NCI-H187 treated with DMSO at 0.1 percent for 48 hours (cell line): ENCODE data around the gene SEBOX.
"Not testable (repeated sequence)": the region's sequence is repeated elsewhere in the genome, so short reads cannot be mapped to it uniquely, and the experiment has no call there.

Experiments
- DNase-seq: peaks from one replicate; lab custom pipeline; 2025; lab: John Stamatoyannopoulos, UW

SEBOX gene

GRCh38 chr17:28340374-28340773 is 24.6 kb downstream of the SEBOX start:
- DNase-seq = no peak

GRCh38 chr17:28339431-28339830 is 25.6 kb downstream of the SEBOX start:
- no peak for DNase-seq

- not testable (repeated sequence) for DNase-seq
Observed at GRCh38 chr17:28338769-28339212, 26.2 kb downstream of the SEBOX start.

- DNase-seq = no peak
Observed at GRCh38 chr17:28338056-28338768, 26.8 kb downstream of the SEBOX start.

- DNase-seq = no peak
Observed at GRCh38 chr17:28335959-28336871, 28.8 kb downstream of the SEBOX start.

GRCh38 chr17:28335201-28335958 is 29.6 kb downstream of the SEBOX start, which contains the start of the genes IFT20 and TNFAIP1:
Gene IFT20 (minus strand): TSS chr17:28335472. CDS start chr17:28331985, 3,487 bp downstream.
Gene TNFAIP1 (plus strand): TSS chr17:28335761. CDS start chr17:28339522, 3,761 bp downstream.
- peak; percentile 91 for DNase-seq

- no peak for DNase-seq
Observed at GRCh38 chr17:28334666-28335200, 30.3 kb downstream of the SEBOX start.

- DNase-seq = no peak
Observed at GRCh38 chr17:28334171-28334570, 30.8 kb downstream of the SEBOX start.

GRCh38 chr17:28333083-28333746 is 31.8 kb downstream of the SEBOX start:
- no peak for DNase-seq

- no peak for DNase-seq
Observed at GRCh38 chr17:28331891-28332420, 33.0 kb downstream of the SEBOX start.

GRCh38 chr17:28330671-28331070 is 34.3 kb downstream of the SEBOX start:
- no peak for DNase-seq

- DNase-seq = no peak
Observed at GRCh38 chr17:28328325-28328724, 36.7 kb downstream of the SEBOX start.

GRCh38 chr17:28327709-28328108 is 37.3 kb downstream of the SEBOX start:
- no peak for DNase-seq

- DNase-seq = no peak
Observed at GRCh38 chr17:28327031-28327607, 37.9 kb downstream of the SEBOX start.

- DNase-seq = no peak
Observed at GRCh38 chr17:28326114-28326513, 38.9 kb downstream of the SEBOX start.

- no peak for DNase-seq
Observed at GRCh38 chr17:28325211-28325610, 39.8 kb downstream of the SEBOX start.

- no peak for DNase-seq
Observed at GRCh38 chr17:28324781-28325180, 40.2 kb downstream of the SEBOX start.

- DNase-seq = no peak
Observed at GRCh38 chr17:28324267-28324745, 40.7 kb downstream of the SEBOX start.

GRCh38 chr17:28320215-28321061 is 44.6 kb downstream of the SEBOX start:
- DNase-seq = no peak

- no peak for DNase-seq
Observed at GRCh38 chr17:28319598-28319935, 45.4 kb downstream of the SEBOX start.
